Fibroblast of skin of right biceps (primary cell): Measurements from ENCODE around the gene LRRC74B.
"Not testable (repeated sequence)": the region's sequence is repeated elsewhere in the genome, so short reads cannot be mapped to it uniquely, and the experiment has no call there.

Experiments used
- DNase-seq: peaks from one replicate; pipeline ENCODE4 v3.0.0-alpha.2; 2013

Gene LRRC74B

DNA sequence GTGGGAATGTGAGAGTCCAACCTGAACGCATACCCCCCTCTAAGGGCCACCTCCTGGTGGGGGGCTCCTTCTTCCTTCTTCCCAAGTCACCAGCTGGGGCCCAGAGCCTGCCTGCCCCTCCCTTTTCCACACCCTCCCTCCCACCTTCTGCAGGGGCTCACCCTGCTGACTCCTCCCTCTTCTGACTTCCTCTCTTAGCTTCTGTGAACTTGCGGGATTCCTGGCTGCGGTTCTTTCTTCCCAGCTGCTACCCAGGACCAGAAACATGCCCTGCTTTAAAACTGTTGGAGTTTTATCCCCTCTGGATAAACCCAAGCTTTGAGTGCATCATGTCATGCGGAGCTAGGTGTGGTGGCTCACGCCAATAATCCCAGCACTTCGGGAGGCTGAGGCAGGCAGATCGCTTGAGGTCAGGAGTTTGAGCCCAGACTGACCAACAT, 10.2 kb downstream of the LRRC74B start:
- no peak for DNase-seq

GRCh38 chr22:21060363-21060762, 14.6 kb downstream of the LRRC74B start:
- not testable (repeated sequence) for DNase-seq

- not testable (repeated sequence) for DNase-seq
These were observed 16.0 kb downstream of the LRRC74B start for GRCh38 chr22:21061660-21062321.

GRCh38 chr22:21064425-21064824, 18.7 kb downstream of the LRRC74B start:
- DNase-seq: not testable (repeated sequence)

- DNase-seq: no peak
These were observed 19.4 kb downstream of the LRRC74B start for GRCh38 chr22:21064917-21065864.

DNA sequence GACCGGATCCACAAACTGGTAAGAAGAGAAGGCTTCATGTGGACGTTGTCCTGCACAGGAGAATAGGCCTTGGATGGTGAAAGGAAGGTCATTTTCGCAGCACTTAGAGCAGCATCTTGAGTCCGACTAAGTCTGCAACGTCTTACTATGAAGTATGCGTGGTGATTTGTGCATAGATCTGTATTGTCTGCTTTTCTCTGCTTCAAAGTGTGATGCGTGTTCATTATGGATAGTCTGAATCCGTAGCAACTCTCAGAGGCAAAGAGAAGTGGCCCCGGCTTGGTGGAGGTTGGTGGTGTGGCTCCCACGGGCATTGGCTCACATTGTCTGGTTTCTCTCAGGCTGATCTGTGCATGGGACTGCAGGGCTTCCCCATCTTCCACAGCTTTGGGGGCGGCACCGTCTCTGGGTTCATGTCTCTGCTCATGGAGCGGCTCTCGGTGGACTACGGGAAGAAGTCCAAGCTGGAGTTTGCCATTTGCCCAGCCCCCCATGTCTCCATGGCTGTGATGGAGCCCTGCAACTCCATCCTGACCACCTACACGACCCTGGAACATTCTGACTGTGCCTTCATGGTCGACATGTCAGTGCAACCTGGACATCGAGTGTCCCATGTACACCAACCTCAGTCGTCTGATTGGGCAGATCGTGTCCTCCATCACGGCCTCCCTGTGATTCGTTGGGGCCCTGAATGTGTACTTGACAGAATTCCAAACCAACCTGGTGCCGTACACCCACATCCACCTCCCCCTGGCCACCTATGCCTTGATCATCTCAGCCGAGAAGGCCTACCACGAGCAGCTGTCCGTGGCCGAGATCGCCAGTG, 21.5 kb downstream of the LRRC74B start:
- no peak for DNase-seq

- DNase-seq: no peak
These were observed 22.3 kb downstream of the LRRC74B start for GRCh38 chr22:21067901-21068680.

- no peak for DNase-seq
These were observed 23.0 kb downstream of the LRRC74B start for GRCh38 chr22:21068681-21069276.

- DNase-seq: no peak
These were observed 23.6 kb downstream of the LRRC74B start for GRCh38 chr22:21069375-21069774.

- no peak for DNase-seq
These were observed 25.2 kb downstream of the LRRC74B start for GRCh38 chr22:21070690-21071615.

DNA sequence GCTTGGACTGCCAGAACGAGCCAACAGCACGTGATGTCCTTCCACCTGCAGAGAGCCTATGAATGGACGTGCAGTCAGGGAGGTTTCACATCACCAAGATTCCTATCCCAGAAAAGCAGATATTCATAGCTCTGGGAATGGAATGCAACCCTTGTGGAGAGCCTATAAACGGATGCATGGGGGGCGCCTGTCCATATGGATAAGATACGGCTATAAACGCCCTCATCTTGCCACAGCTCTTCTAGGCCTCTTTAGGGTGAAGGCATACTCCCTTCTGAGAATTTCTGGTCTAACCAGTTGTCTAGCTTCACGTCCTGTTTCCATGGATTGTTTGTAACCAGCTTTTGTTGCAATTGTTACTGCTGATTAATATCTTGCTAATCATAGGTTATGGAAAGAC, 26.1 kb downstream of the LRRC74B start:
- DNase-seq: not testable (repeated sequence)

- no peak for DNase-seq
These were observed 27.3 kb downstream of the LRRC74B start for GRCh38 chr22:21073023-21073422.

GRCh38 chr22:21073482-21073881, 27.7 kb downstream of the LRRC74B start:
- DNase-seq: no peak

DNA sequence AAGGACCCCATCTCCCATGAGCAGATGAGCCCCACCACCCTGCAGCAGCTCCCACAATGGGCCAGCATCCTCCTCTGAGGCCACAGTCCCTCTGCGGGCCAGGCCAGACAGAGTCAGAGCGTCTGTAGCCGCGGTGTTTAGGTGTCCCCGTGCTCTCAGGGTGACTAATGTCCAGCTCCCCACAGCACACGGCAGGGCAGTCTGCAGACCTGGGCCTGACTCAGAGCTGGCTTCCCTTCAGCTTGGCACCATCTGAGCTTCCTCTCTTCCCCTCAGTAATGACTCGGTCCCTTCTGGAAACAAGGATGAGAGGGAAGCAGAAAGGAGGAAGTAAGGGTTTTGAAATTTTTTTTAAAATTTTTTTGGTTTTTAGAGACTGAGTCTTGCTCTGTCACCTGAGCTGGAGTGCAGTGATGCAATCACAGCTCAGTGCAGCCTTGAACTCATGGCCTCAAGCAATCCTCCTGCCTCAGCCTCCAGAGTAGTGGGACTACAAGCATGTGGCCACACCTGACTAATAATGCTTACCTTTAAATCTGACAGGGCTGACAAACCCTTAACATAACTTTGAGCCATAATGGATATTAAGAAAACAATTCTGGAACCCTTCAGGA, 28.5 kb downstream of the LRRC74B start:
- peak; percentile 78 for DNase-seq

GRCh38 chr22:21075516-21076138, 29.9 kb downstream of the LRRC74B start:
- no peak for DNase-seq

DNA sequence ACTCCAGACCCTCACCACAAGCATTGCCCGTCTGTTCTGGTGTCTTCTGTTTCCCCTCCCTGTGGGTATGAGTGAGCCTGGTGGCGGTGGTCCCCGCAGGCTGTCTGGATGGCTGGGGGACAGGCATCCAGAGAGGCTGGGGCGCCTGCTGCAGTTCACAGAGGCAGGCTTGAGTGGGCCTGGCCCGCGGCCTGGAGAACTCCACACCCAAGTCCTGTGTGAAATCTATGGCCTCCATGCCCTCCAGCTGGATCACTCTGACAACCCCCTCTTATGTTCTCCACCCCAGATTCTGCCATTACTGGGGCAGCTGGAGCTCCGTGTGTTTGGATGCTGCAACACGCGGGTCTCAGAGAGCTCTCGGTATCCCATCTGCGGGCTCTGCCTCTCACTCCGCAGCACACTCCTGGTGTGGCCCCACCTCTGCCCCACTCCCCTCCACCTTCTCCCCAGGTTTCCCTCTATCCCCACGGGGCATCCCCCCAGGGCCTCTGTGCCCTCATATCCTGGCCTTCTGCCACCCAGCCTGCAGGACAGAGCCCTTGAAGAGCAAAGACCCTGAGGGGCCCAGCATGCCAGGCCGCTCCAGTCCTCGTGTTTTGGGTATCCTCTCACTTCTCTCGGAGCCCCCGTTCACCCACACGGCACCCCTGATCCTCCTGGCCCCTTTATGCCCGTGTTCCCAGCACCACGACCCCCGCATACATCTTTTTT, 31.3 kb downstream of the LRRC74B start:
- no peak for DNase-seq

DNA sequence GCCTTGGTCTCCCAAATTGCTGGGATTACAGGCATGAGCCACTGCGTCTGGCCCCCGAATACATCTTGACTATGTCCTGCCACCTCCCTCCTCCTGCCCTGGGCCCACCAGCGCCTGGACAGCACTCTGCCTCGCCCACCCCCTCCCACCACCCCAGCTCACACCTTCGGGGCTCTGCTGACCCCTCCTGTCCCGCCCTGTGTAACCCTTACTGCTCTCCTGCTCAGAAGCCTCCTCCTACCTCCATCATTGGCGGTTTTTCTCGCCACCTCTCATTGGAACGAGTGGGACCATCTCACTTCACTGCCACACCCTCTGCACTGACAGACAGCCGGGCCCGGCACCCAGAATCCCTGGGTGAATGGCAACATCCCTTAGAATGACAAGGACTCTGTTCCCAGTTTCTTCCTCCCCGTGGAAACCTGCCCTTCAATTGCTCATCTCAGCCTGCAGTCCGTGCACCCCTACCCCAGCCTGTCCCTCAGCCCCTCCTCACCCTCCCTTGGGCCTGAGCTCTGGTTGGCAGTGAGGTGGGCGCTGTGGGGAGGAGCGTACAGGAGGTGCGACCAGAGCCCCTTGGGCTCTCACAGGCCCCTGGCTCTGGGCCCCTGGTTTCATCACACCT, 32.2 kb downstream of the LRRC74B start:
- no peak for DNase-seq

DNA sequence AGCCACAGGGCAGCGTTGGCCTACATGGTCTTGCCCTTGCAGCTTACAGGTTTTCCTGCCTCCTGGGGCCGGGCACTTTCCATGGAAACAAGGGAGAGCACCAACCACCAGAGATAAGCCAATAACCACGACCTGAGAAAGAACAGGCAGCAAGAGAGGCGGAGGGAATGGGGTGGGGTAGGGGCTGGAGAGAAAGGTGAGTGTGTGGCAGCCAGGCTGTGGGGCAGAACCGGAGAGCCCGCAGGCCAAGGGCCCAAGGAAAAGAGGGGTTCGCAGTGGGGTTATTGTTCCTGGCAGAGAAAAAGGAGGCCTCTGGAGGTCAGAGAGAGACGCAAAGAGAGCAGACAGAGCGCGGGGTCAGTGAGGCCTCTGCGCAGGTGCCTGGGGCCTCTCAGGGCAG, 33.2 kb downstream of the LRRC74B start:
- DNase-seq: no peak

- DNase-seq: no peak
These were observed 33.7 kb downstream of the LRRC74B start for GRCh38 chr22:21079493-21079892.
